Neuronal stem cell (in vitro differentiated cells): Measurements from ENCODE around the gene LDAF1.

Source experiments
- DNase-seq: peaks from one replicate; pipeline ENCODE4 v3.0.0-alpha.2; 2013; ENCODE audit warnings: low spot score
- H2AFZ ChIP-seq: one replicate; pipeline ENCODE4 v1.6.1; 2013; ENCODE audit warnings: mild to moderate bottlenecking, low read length, inconsistent platforms
- H2AK5ac ChIP-seq: 2 replicates; pipeline ENCODE4 v1.6.1; 2013; ENCODE audit warnings: low read depth, mild to moderate bottlenecking, inconsistent platforms, low read length, moderate library complexity, mixed read lengths
- H2BK120ac ChIP-seq: 2 replicates; pipeline ENCODE4 v1.6.1; 2013; ENCODE audit warnings: low read depth, mild to moderate bottlenecking, inconsistent platforms, low read length, moderate library complexity, mixed read lengths
- H2BK12ac ChIP-seq: one replicate; pipeline ENCODE4 v1.6.1; 2013; ENCODE audit warnings: low read length, inconsistent platforms
- H2BK15ac ChIP-seq: 2 replicates; pipeline ENCODE4 v1.6.1; 2013; ENCODE audit warnings: mild to moderate bottlenecking, low read length, inconsistent platforms, mixed read lengths
- H2BK5ac ChIP-seq: one replicate; pipeline ENCODE4 v1.6.1; 2013; ENCODE audit warnings: inconsistent platforms, mild to moderate bottlenecking, low read length, moderate library complexity
- H3K14ac ChIP-seq: one replicate; pipeline ENCODE4 v1.6.1; 2013; ENCODE audit warnings: low read length, inconsistent platforms
- H3K18ac ChIP-seq: 2 replicates; pipeline ENCODE4 v1.6.1; 2013; ENCODE audit warnings: low read length, inconsistent platforms
- H3K23ac ChIP-seq: 2 replicates; pipeline ENCODE4 v1.6.1; 2013; ENCODE audit warnings: low read depth, mild to moderate bottlenecking, mixed read lengths, low read length, inconsistent platforms; ENCODE audit not compliant: poor library complexity
- H3K27ac ChIP-seq: replicated peaks from 3 replicates; pipeline ENCODE4 v1.5.1; 2013; ENCODE audit warnings: low read length, inconsistent platforms
- H3K27me3 ChIP-seq, 3 experiments: 2 replicates each; pipeline ENCODE4 v1.6.1; 2013; ENCODE audit warnings: low read length in 3 of 3, mild to moderate bottlenecking in 2 of 3, inconsistent platforms in 1 of 3, low read depth in 1 of 3, mixed read lengths in 1 of 3, moderate library complexity in 1 of 3; ENCODE audit not compliant: control insufficient read depth in 3 of 3, insufficient read depth in 3 of 3
- H3K36me3 ChIP-seq, 2 donors: replicated peaks in 1 of 2; 2 replicates each; pipeline ENCODE4 v1.6.1; 2013; ENCODE audit warnings: low read length in 2 of 2; ENCODE audit not compliant: control insufficient read depth in 2 of 2, insufficient read depth in 2 of 2
- H3K4ac ChIP-seq: 2 replicates; pipeline ENCODE4 v1.6.1; 2013; ENCODE audit warnings: inconsistent platforms, mild to moderate bottlenecking, low read length, moderate library complexity
- H3K4me1 ChIP-seq, 2 donors: 1 replicate in 1 of 2; 2 replicates in 1 of 2; pipeline ENCODE4 v1.6.1; 2013; ENCODE audit warnings: low read length in 2 of 2, low read depth in 1 of 2; ENCODE audit not compliant: control insufficient read depth in 2 of 2, insufficient read depth in 1 of 2
- H3K4me2 ChIP-seq: one replicate; pipeline ENCODE4 v1.6.1; 2013; ENCODE audit warnings: mild to moderate bottlenecking, low read length, inconsistent platforms; ENCODE audit not compliant: insufficient read depth, poor library complexity, severe bottlenecking
- H3K4me3 ChIP-seq, 2 donors: 2 replicates each; pipeline ENCODE4 v1.5.1; 2013; ENCODE audit warnings: low read length in 2 of 2, mild to moderate bottlenecking in 2 of 2, inconsistent platforms in 1 of 2, moderate library complexity in 1 of 2
- H3K79me1 ChIP-seq: one replicate; pipeline ENCODE4 v1.6.1; 2013; ENCODE audit warnings: low read depth, mild to moderate bottlenecking, inconsistent platforms, low read length, moderate library complexity
- H3K9ac ChIP-seq: one replicate; pipeline ENCODE4 v1.6.1; 2013; ENCODE audit warnings: mild to moderate bottlenecking, low read depth, low read length, inconsistent platforms; ENCODE audit not compliant: poor library complexity
- H3K9me3 ChIP-seq, 2 donors: replicated peaks in 1 of 2; 2 replicates each; pipeline versions ENCODE3 to v1.6.1; 2013; ENCODE audit warnings: low read length in 2 of 2, mild to moderate bottlenecking in 2 of 2, inconsistent platforms in 1 of 2, low read depth in 1 of 2, mixed read lengths in 1 of 2, moderate library complexity in 1 of 2; ENCODE audit not compliant: control insufficient read depth in 2 of 2, insufficient read depth in 1 of 2
- H4K8ac ChIP-seq: one replicate; pipeline ENCODE4 v1.6.1; 2013; ENCODE audit warnings: low read depth, mild to moderate bottlenecking, inconsistent platforms, low read length, moderate library complexity
- H4K91ac ChIP-seq: one replicate; pipeline ENCODE4 v1.6.1; 2013; ENCODE audit warnings: low read length, low read depth, mild to moderate bottlenecking, inconsistent platforms; ENCODE audit not compliant: poor library complexity
- WGBS, 2 donors: extraction: QIAGEN DNeasy Blood & Tissue Kit; methylation state at CpG; one replicate each; pipeline ENCODE4 v1.1.7; 2013; ENCODE audit warnings: missing lambda C conversion rate in 2 of 2, mixed read lengths in 1 of 2; ENCODE audit not compliant: insufficient read length in 2 of 2, insufficient replicate concordance in 1 of 2; ENCODE audit errors: extremely low coverage in 2 of 2; 5-methylcytosine and 5-hydroxymethylcytosine counted together

LDAF1 gene

GRCh38 chr16:21199607-21200218 is 41.2 kb downstream of the LDAF1 start:
- no CpG with 5 or more reads among the region's 5 CpGs for WGBS, 2 donors
- Histone ChIP-seq H3K4ac (no peak overlapping the region), H2AK5ac (no peak overlapping the region), H3K23ac (no peak overlapping the region), H3K27ac (no peak overlapping the region), H2BK12ac (no peak overlapping the region), H3K4me3 (no peak overlapping the region), H3K9ac (no peak overlapping the region), H2BK120ac (no peak overlapping the region), H4K91ac (no peak overlapping the region), H2AFZ (no peak overlapping the region), H3K18ac (no peak overlapping the region), H3K14ac (no peak overlapping the region), H2BK15ac (no peak overlapping the region), H3K27me3 (peaks cover 0 to 11% (median 0%) of the 10 kb centered on the region in 3 experiments), H3K79me1 (no peaks in the 10 kb centered on the region), H3K4me2 (no peak overlapping the region), H3K9me3 (no peaks in the 10 kb centered on the region), H2BK5ac (no peak overlapping the region), H3K36me3 (no peaks in the 10 kb centered on the region), H4K8ac (no peak overlapping the region), H3K4me1 (no peaks in the 10 kb centered on the region)
- no peak for DNase-seq

- H3K27ac ChIP-seq = no peak overlapping the region
- H3K4ac ChIP-seq = no peak overlapping the region
- H3K36me3 ChIP-seq = no peaks in the 10 kb centered on the region
- H3K27me3 ChIP-seq = peaks cover 0 to 14% (median 0%) of the 10 kb centered on the region in 3 experiments
- H2AFZ ChIP-seq = no peak overlapping the region
- H3K9me3 ChIP-seq = peaks cover 0 to 1% of the 10 kb centered on the region in 2 donors
- no peak overlapping the region for H3K14ac ChIP-seq
- H2BK12ac ChIP-seq = no peak overlapping the region
- H3K18ac ChIP-seq = no peak overlapping the region
- WGBS, 2 donors = no CpG with 5 or more reads among the region's 7 CpGs
- H3K79me1 ChIP-seq = no peaks in the 10 kb centered on the region
- no peak overlapping the region for H2BK5ac ChIP-seq
- no peaks in the 10 kb centered on the region for H3K4me1 ChIP-seq
- no peak overlapping the region for H4K8ac ChIP-seq
- H2AK5ac ChIP-seq = no peak overlapping the region
- H3K4me2 ChIP-seq = no peak overlapping the region
- no peak overlapping the region for H3K4me3 ChIP-seq
- no peak for DNase-seq
- H3K23ac ChIP-seq = no peak overlapping the region
- no peak overlapping the region for H4K91ac ChIP-seq
- H3K9ac ChIP-seq = no peak overlapping the region
- H2BK120ac ChIP-seq = no peak overlapping the region
- H2BK15ac ChIP-seq = no peak overlapping the region
Observed at GRCh38 chr16:21203155-21203797, 44.8 kb downstream of the LDAF1 start.

- no peak overlapping the region for H3K27ac ChIP-seq
- no peak overlapping the region for H3K4ac ChIP-seq
- DNase-seq = no peak
- H2BK120ac ChIP-seq = no peak overlapping the region
- no peaks in the 10 kb centered on the region for H3K36me3 ChIP-seq
- no peak overlapping the region for H2BK15ac ChIP-seq
- no peak overlapping the region for H3K4me3 ChIP-seq
- no peak overlapping the region for H4K91ac ChIP-seq
- H3K18ac ChIP-seq = no peak overlapping the region
- H4K8ac ChIP-seq = no peak overlapping the region
- H3K9ac ChIP-seq = no peak overlapping the region
- no peak overlapping the region for H3K23ac ChIP-seq
- H2AK5ac ChIP-seq = no peak overlapping the region
- H3K79me1 ChIP-seq = no peaks in the 10 kb centered on the region
- peaks cover 0 to 1% of the 10 kb centered on the region in 2 donors for H3K9me3 ChIP-seq
- H3K27me3 ChIP-seq = peaks cover 0 to 14% (median 0%) of the 10 kb centered on the region in 3 experiments
- no peak overlapping the region for H3K14ac ChIP-seq
- H3K4me1 ChIP-seq = no peaks in the 10 kb centered on the region
- H2BK12ac ChIP-seq = no peak overlapping the region
- H2AFZ ChIP-seq = no peak overlapping the region
- no peak overlapping the region for H2BK5ac ChIP-seq
- H3K4me2 ChIP-seq = no peak overlapping the region
Observed at GRCh38 chr16:21205303-21205702, 46.8 kb downstream of the LDAF1 start.

GRCh38 chr16:21206550-21206949 is 48.1 kb downstream of the LDAF1 start:
- no peak overlapping the region for H3K14ac ChIP-seq
- no CpG with 5 or more reads among the region's 4 CpGs for WGBS, 2 donors

More at GRCh38 chr16:21206550-21206949, 48.1 kb downstream of the LDAF1 start:
- H3K9ac ChIP-seq = no peak overlapping the region
- no peak overlapping the region for H2BK120ac ChIP-seq
- no peak overlapping the region for H2BK5ac ChIP-seq
- no peak overlapping the region for H2BK15ac ChIP-seq
- H3K4ac ChIP-seq = no peak overlapping the region
- H2BK12ac ChIP-seq = no peak overlapping the region
- no peak overlapping the region for H3K4me3 ChIP-seq
- no peak overlapping the region for H3K4me2 ChIP-seq
- H3K79me1 ChIP-seq = no peaks in the 10 kb centered on the region
- H4K8ac ChIP-seq = no peak overlapping the region
- H3K36me3 ChIP-seq = no peaks in the 10 kb centered on the region
- DNase-seq = no peak
- H3K18ac ChIP-seq = no peak overlapping the region
- H3K27ac ChIP-seq = no peak overlapping the region
- H3K4me1 ChIP-seq = no peaks in the 10 kb centered on the region
- H2AFZ ChIP-seq = no peak overlapping the region
- H3K9me3 ChIP-seq = peaks cover 0 to 1% of the 10 kb centered on the region in 2 donors
- no peak overlapping the region for H3K23ac ChIP-seq
- no peak overlapping the region for H4K91ac ChIP-seq
- peaks cover 0 to 17% (median 0%) of the 10 kb centered on the region in 3 experiments for H3K27me3 ChIP-seq
- no peak overlapping the region for H2AK5ac ChIP-seq
